ENCODE results near the gene FLNA.

DNA sequence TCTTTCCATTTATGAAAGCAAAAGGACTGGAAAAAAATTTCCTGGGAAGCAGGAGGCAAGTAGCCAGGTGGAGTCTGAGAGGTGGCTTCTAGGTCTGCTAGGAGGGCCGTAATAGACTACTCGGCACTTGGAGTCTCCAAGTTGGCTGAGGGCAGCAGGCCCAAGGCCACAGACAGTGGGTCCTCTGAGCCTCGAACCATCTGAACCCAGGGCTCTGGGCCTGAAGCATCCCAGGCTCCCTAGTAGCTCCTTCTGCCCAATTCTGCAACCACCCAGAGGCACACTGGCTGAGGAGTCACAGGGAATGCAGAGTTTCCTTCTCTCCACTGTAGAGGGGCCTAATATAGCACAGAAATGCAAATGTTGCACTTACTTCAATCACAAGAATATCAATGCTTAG is 59.0 kb downstream of the FLNA start:
- TF ChIP-seq, protein P1, sequence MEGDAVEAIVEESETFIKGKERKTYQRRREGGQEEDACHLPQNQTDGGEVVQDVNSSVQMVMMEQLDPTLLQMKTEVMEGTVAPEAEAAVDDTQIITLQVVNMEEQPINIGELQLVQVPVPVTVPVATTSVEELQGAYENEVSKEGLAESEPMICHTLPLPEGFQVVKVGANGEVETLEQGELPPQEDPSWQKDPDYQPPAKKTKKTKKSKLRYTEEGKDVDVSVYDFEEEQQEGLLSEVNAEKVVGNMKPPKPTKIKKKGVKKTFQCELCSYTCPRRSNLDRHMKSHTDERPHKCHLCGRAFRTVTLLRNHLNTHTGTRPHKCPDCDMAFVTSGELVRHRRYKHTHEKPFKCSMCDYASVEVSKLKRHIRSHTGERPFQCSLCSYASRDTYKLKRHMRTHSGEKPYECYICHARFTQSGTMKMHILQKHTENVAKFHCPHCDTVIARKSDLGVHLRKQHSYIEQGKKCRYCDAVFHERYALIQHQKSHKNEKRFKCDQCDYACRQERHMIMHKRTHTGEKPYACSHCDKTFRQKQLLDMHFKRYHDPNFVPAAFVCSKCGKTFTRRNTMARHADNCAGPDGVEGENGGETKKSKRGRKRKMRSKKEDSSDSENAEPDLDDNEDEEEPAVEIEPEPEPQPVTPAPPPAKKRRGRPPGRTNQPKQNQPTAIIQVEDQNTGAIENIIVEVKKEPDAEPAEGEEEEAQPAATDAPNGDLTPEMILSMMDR (IDR thresholded peaks at IDR 0.05 in 8 of 11, conservative IDR thresholded peaks at IDR 0.05 in 3 of 11), result no peak
- no peak for TF ChIP-seq POLR2AphosphoS5 (IDR thresholded peaks at IDR 0.05)
